HepG2 (cell line): ENCODE measurements around the gene PARP6. TPM values are rescaled to one million over a fixed set of nuclear protein-coding genes. Genes with fewer than 3 reads are reported as not detected.

Experiments
- GTF2F1 ChIP-seq: fragments of 150-350 bp; IDR thresholded peaks from 2 replicates; pipeline ENCODE4 v1.6.1; 2014; ENCODE audit warnings: low read length
- HDAC1 ChIP-seq: sonication (generic); formaldehyde crosslinking; IDR thresholded peaks from 2 replicates; pipeline ENCODE4 v1.5.1; 2020; ENCODE audit warnings: mild to moderate bottlenecking, missing genetic modification reagents
- KAT7 ChIP-seq: IDR thresholded peaks from 2 replicates; pipeline ENCODE4 v1.6.1; 2018; ENCODE audit warnings: borderline replicate concordance, missing compliant biosample characterization
- MIER2 ChIP-seq: IDR thresholded peaks from 2 replicates; pipeline ENCODE4 v1.6.1; 2016; ENCODE audit warnings: missing biosample characterization, missing genetic modification reagents
- MIER3 ChIP-seq: IDR thresholded peaks from 2 replicates; pipeline ENCODE4 v1.6.1; 2016; ENCODE audit warnings: missing compliant biosample characterization, borderline replicate concordance
- MTA1 ChIP-seq: sonication (generic); formaldehyde crosslinking; IDR thresholded peaks from 2 replicates; pipeline ENCODE4 v1.4.0; 2020; ENCODE audit warnings: missing genetic modification reagents, mild to moderate bottlenecking, borderline replicate concordance
- POLR2A ChIP-seq, 2 experiments: IDR thresholded peaks; 2 replicates each; pipeline ENCODE4 v1.6.1; 2011; ENCODE audit warnings: low read depth in 2 of 2, low read length in 2 of 2, mild to moderate bottlenecking in 1 of 2, moderate library complexity in 1 of 2; ENCODE audit not compliant: insufficient read depth in 1 of 2
- POLR2G ChIP-seq: fragments of 200-400 bp; formaldehyde crosslinking; IDR thresholded peaks from 2 replicates; pipeline ENCODE4 v1.6.1; 2018; ENCODE audit warnings: mild to moderate bottlenecking, low read depth, low read length, moderate library complexity
- SAP130 ChIP-seq: IDR thresholded peaks from 2 replicates; pipeline ENCODE4 v1.6.1; 2016; ENCODE audit warnings: low read depth
- SP2 ChIP-seq: sonication (generic); formaldehyde crosslinking; IDR thresholded peaks from 2 replicates; pipeline ENCODE4 v1.5.1; 2020; ENCODE audit warnings: mild to moderate bottlenecking, missing genetic modification reagents
- SRSF9 ChIP-seq: fragments of 200-400 bp; formaldehyde crosslinking; IDR thresholded peaks from 2 replicates; pipeline ENCODE4 v1.6.1; 2018; ENCODE audit warnings: borderline replicate concordance, mild to moderate bottlenecking, low read depth, low read length; ENCODE audit not compliant: insufficient read depth, poor library complexity, severe bottlenecking
- STAG1 ChIP-seq: sonication (generic); formaldehyde crosslinking; IDR thresholded peaks from 2 replicates; pipeline ENCODE4 v1.4.0; 2020; ENCODE audit warnings: missing genetic modification reagents
- ZNF263 ChIP-seq: sonication (generic); formaldehyde crosslinking; IDR thresholded peaks from 2 replicates; pipeline ENCODE4 v1.4.0; 2020; ENCODE audit warnings: missing genetic modification reagents
- ZNF335 ChIP-seq: sonication (generic); formaldehyde crosslinking; IDR thresholded peaks from 2 replicates; pipeline ENCODE4 v1.4.0; 2020; ENCODE audit warnings: missing genetic modification reagents
- ZNF446 ChIP-seq: sonication (generic); formaldehyde crosslinking; IDR thresholded peaks from 2 replicates; pipeline ENCODE4 v1.5.0; 2020; ENCODE audit warnings: mild to moderate bottlenecking, missing genetic modification reagents
- ZNF607 ChIP-seq: sonication (generic); formaldehyde crosslinking; IDR thresholded peaks from 2 replicates; pipeline ENCODE4 v1.5.1; 2020; ENCODE audit warnings: missing genetic modification reagents, mild to moderate bottlenecking, borderline replicate concordance
- ZNF773 ChIP-seq: sonication (generic); formaldehyde crosslinking; IDR thresholded peaks from 2 replicates; pipeline ENCODE4 v1.4.0; 2020; ENCODE audit warnings: missing genetic modification reagents, borderline replicate concordance
- ZSCAN31 ChIP-seq: sonication (generic); formaldehyde crosslinking; IDR thresholded peaks from 2 replicates; pipeline ENCODE4 v1.5.0; 2020; ENCODE audit warnings: low read depth, mild to moderate bottlenecking, missing genetic modification reagents
- ZSCAN9 ChIP-seq: IDR thresholded peaks from 2 replicates; pipeline ENCODE4 v1.6.1; 2016; ENCODE audit warnings: borderline replicate concordance
- polyA plus RNA-seq, 8 experiments: library from polyadenylated mRNA; depleted of rRNA in 3 of 8; stranded (reverse) in 7 of 8; unstranded in 1 of 8; fragments of >200 nt; fragmentation: Illumina TruSeq in 4 of 8; extraction: Trizol in 4 of 8; gene quantifications; 2 replicates each; pipeline versions ENCODE4 v1.2.1 to v1.2.3, GENCODE V29; 2011 to 2016; ENCODE audit warnings: low read depth in 4 of 8, missing spikeins in 1 of 8, mixed read lengths in 1 of 8; ENCODE audit not compliant: insufficient read depth in 1 of 8
- total RNA-seq, 5 experiments: library from RNA; depleted of rRNA; stranded (reverse); fragments of >200 nt; fragmentation: Illumina TruSeq; extraction: Trizol; gene quantifications; 2 replicates each; pipeline ENCODE4 v1.2.3, GENCODE V29; 2016; ENCODE audit warnings: low read depth in 1 of 5
- TF ChIP-seq, protein P1 (sequence below), 2 experiments: sonication (generic) in 1 of 2; formaldehyde crosslinking in 1 of 2; IDR thresholded peaks; 2 replicates each; pipeline versions ENCODE4 v1.6.1 to v1.9.0; 2014 to 2022; ENCODE audit warnings: antibody characterized with exemption in 1 of 2, borderline replicate concordance in 1 of 2, inconsistent platforms in 1 of 2, low read depth in 1 of 2, missing genetic modification reagents in 1 of 2
- TF ChIP-seq, protein P2 (sequence below), 2 experiments: IDR thresholded peaks; 2 replicates each; pipeline ENCODE4 v1.6.1; 2011 to 2012; ENCODE audit warnings: low read length in 2 of 2, borderline replicate concordance in 1 of 2, low read depth in 1 of 2, mild to moderate bottlenecking in 1 of 2, moderate library complexity in 1 of 2

The PARP6 gene
- total and polyA plus RNA-seq, 2 of the 13 experiments (the other 11 are each of a cell fraction or from before 2014, with no cell fraction given), result 0.22 to 0.87 TPM

DNA sequence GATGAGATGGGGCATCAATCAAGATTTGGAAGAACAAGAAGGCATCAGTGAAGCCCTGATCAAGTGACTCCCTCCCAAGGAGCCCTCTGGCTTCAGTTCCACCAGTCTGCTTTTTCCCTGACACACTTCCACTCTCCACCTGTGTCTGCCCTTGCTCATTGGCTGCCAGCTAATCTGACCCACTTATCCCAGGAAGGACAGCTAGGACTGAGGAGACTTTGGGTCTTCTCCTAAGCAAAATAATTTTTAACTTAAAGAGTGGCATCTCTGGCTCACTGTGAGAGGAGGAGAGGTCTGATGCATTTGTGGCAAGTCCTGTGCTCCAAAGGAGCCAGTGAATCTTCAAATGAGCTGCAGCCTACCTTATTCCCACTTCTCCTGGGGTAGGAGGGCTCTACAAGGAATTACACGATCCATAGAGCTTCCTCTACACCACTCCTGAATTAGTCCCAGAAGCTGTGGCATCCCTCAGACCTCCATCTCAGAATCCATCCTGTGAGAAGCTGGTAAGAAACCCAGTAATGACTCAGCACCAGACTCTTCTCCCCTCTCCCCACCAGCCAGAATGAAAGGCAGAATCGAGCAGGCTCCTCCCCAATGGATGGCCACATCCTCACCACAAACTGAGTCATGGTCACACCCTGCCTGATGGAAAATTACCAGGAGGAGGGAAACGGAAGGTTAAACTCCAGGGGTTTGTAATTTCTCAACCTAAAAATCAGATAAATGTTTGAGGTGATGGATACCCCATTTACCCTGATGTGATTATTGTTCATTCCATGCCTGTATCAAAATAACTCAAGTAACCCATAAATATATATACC lies 35.1 kb downstream of the PARP6 start (continued):
- TF ChIP-seq SP2 (CRISPR knock-in tag) (no peak), POLR2A (IDR thresholded peaks at IDR 0.05; ENCODE audit: insufficient read depth in 1 of 2, low read depth in 2 of 2, low read length in 2 of 2) (peak; percentile 28 to 38; a peak in 2 of 4 replicates), ZNF446 (CRISPR knock-in tag) (no peak), POLR2G (peak; percentile 45; the same call in 1 of the 2 replicates), KAT7 (CRISPR knock-in tag) (no peak), MTA1 (no peak), SAP130 (peak; percentile 72), HDAC1 (no peak), SRSF9 (no peak), MIER3 (CRISPR knock-in tag) (no peak), GTF2F1 (no peak), ZNF335 (CRISPR knock-in tag) (peak; percentile 59; the same call in 1 of the 2 replicates), ZNF607 (CRISPR knock-in tag) (no peak), STAG1 (CRISPR knock-in tag) (no peak), MIER2 (CRISPR knock-in tag) (no peak), ZSCAN9 (CRISPR knock-in tag) (no peak), ZNF773 (no peak), ZNF263 (peak; percentile 95), ZSCAN31 (CRISPR knock-in tag) (no peak)
- TF ChIP-seq, protein P1, sequence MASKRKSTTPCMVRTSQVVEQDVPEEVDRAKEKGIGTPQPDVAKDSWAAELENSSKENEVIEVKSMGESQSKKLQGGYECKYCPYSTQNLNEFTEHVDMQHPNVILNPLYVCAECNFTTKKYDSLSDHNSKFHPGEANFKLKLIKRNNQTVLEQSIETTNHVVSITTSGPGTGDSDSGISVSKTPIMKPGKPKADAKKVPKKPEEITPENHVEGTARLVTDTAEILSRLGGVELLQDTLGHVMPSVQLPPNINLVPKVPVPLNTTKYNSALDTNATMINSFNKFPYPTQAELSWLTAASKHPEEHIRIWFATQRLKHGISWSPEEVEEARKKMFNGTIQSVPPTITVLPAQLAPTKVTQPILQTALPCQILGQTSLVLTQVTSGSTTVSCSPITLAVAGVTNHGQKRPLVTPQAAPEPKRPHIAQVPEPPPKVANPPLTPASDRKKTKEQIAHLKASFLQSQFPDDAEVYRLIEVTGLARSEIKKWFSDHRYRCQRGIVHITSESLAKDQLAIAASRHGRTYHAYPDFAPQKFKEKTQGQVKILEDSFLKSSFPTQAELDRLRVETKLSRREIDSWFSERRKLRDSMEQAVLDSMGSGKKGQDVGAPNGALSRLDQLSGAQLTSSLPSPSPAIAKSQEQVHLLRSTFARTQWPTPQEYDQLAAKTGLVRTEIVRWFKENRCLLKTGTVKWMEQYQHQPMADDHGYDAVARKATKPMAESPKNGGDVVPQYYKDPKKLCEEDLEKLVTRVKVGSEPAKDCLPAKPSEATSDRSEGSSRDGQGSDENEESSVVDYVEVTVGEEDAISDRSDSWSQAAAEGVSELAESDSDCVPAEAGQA (IDR thresholded peaks at IDR 0.05; ENCODE audit: low read depth), result no peak
- TF ChIP-seq, protein P1 (CRISPR knock-in tag; IDR thresholded peaks at IDR 0.05; ENCODE audit: borderline replicate concordance), result no peak
- TF ChIP-seq, protein P2, sequence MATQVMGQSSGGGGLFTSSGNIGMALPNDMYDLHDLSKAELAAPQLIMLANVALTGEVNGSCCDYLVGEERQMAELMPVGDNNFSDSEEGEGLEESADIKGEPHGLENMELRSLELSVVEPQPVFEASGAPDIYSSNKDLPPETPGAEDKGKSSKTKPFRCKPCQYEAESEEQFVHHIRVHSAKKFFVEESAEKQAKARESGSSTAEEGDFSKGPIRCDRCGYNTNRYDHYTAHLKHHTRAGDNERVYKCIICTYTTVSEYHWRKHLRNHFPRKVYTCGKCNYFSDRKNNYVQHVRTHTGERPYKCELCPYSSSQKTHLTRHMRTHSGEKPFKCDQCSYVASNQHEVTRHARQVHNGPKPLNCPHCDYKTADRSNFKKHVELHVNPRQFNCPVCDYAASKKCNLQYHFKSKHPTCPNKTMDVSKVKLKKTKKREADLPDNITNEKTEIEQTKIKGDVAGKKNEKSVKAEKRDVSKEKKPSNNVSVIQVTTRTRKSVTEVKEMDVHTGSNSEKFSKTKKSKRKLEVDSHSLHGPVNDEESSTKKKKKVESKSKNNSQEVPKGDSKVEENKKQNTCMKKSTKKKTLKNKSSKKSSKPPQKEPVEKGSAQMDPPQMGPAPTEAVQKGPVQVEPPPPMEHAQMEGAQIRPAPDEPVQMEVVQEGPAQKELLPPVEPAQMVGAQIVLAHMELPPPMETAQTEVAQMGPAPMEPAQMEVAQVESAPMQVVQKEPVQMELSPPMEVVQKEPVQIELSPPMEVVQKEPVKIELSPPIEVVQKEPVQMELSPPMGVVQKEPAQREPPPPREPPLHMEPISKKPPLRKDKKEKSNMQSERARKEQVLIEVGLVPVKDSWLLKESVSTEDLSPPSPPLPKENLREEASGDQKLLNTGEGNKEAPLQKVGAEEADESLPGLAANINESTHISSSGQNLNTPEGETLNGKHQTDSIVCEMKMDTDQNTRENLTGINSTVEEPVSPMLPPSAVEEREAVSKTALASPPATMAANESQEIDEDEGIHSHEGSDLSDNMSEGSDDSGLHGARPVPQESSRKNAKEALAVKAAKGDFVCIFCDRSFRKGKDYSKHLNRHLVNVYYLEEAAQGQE (IDR thresholded peaks at IDR 0.05; ENCODE audit: borderline replicate concordance in 1 of 2, low read depth in 1 of 2, low read length in 2 of 2), result no peak
